Measurements from ENCODE around the gene MIEF1. TPM values are rescaled to one million over a fixed set of nuclear protein-coding genes. Genes with fewer than 3 reads are reported as not detected.

Gene MIEF1
- total RNA-seq, 2 donors from 2014 or later, result 14.4 to 22.1 TPM

DNA sequence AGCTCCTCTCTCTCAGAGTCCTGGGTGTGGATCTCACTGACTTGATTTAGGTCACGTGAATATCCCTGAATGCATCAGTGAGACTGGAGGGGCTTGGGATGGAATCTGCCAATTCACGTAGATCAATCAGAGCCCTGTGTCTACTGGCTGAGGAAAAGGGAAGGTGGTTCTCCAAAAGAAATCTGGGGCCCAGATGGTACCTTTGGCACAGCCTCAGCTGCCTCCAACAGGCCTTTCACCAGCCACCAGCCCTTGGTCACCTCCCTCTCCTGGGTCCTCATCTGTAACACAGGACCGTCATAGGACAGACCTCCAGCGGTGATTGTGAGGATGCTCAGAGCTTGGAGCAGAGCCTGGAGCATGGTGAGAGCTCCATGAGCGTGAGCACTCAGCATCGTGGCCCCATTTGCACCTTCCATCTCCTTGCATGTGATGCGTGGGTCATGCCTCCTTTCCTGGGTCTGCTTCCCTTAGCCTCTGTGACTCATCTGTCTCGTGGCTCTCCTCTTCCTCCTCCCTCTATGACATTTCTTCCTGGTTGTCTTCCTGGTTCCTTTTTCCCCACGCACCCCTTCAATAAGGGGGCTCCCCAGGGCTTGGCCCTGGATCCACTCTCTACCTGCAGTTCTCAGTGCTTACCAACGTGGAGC is 7.5 kb upstream of the MIEF1 start:
- TF ChIP-seq, protein P1, sequence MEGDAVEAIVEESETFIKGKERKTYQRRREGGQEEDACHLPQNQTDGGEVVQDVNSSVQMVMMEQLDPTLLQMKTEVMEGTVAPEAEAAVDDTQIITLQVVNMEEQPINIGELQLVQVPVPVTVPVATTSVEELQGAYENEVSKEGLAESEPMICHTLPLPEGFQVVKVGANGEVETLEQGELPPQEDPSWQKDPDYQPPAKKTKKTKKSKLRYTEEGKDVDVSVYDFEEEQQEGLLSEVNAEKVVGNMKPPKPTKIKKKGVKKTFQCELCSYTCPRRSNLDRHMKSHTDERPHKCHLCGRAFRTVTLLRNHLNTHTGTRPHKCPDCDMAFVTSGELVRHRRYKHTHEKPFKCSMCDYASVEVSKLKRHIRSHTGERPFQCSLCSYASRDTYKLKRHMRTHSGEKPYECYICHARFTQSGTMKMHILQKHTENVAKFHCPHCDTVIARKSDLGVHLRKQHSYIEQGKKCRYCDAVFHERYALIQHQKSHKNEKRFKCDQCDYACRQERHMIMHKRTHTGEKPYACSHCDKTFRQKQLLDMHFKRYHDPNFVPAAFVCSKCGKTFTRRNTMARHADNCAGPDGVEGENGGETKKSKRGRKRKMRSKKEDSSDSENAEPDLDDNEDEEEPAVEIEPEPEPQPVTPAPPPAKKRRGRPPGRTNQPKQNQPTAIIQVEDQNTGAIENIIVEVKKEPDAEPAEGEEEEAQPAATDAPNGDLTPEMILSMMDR (IDR thresholded peaks at IDR 0.05), result no peak
- Histone ChIP-seq H3K27me3 (no peaks in the 10 kb centered on the region), H3K36me3 (no peaks in the 10 kb centered on the region), H3K9me3 (no peaks in the 10 kb centered on the region), H3K27ac (no peak overlapping the region), H3K4me1 (peaks cover 0 to 38% of the 10 kb centered on the region in 2 donors), H3K4me3 (no peak overlapping the region)
- no peak for DNase-seq (ENCODE audit: low spot score)

DNA sequence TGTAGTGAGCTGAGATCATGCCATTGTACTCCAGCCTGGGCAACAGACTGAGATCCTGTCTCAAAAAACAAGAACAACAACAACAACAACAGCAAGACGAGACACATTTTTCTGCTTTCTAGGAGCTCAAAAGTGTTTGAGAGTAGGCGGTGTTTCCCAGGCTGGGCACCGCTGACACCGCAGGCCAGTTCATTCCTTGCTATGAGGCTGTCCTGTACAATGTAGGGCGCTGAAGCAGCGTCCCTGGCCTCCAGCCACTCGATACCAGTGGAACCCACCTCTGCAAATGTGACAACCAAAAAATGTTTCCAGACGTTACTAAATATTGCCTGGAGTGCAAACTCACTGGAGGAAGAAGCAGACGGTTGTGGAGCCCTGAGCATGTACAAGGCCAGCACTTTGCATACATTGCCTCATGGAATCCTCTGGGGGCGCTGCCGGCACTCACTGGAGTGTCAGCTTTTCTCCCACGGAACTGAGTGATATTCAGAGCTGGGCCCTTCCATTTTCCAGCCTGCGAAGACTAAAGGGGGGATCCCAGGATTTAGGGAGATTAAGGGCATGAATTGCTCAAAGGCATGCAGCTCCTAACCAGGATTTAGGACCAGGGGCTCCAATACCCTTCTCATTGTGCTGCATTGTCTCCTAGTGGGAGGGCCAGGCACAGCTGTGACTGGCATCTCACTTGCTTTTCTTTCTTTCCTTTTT is 5.8 kb upstream of the MIEF1 start:
- H3K4me1 ChIP-seq, result peaks cover 0 to 35% of the 10 kb centered on the region in 2 donors

GRCh38 chr22:39497429-39497828 is 4.7 kb upstream of the MIEF1 start:
- Histone ChIP-seq H3K4me3 (no peak overlapping the region), H3K4me1 (peaks cover 0 to 42% of the 10 kb centered on the region in 2 donors), H3K27me3 (no peaks in the 10 kb centered on the region), H3K27ac (no peak overlapping the region), H3K9me3 (no peaks in the 10 kb centered on the region), H3K36me3 (no peaks in the 10 kb centered on the region)
- no peak for DNase-seq (ENCODE audit: low spot score)
- TF ChIP-seq, protein P1 (IDR thresholded peaks at IDR 0.05), result no peak

More for the DNA sequence above, 5.8 kb upstream of the MIEF1 start:
- TF ChIP-seq, protein P1 (IDR thresholded peaks at IDR 0.05), result peak; percentile 73 to 84
- no peaks in the 10 kb centered on the region for H3K9me3 ChIP-seq
- peak; percentile 83 for DNase-seq (ENCODE audit: low spot score)
- no peak overlapping the region for H3K4me3 ChIP-seq
- no peaks in the 10 kb centered on the region for H3K27me3 ChIP-seq
- no peak overlapping the region for H3K27ac ChIP-seq
- no peaks in the 10 kb centered on the region for H3K36me3 ChIP-seq

GRCh38 chr22:39498368-39498767 is 3.7 kb upstream of the MIEF1 start:
- H3K9me3 ChIP-seq, result no peaks in the 10 kb centered on the region
- TF ChIP-seq, protein P1 (IDR thresholded peaks at IDR 0.05), result no peak
- no peaks in the 10 kb centered on the region for H3K36me3 ChIP-seq
- H3K27ac ChIP-seq, result peak overlapping the region in 1 of 2 donors; percentile 15
- H3K4me1 ChIP-seq, result peaks cover 0 to 48% of the 10 kb centered on the region in 2 donors
- no peaks in the 10 kb centered on the region for H3K27me3 ChIP-seq
- no peak overlapping the region for H3K4me3 ChIP-seq
- no peak for DNase-seq (ENCODE audit: low spot score)

DNA sequence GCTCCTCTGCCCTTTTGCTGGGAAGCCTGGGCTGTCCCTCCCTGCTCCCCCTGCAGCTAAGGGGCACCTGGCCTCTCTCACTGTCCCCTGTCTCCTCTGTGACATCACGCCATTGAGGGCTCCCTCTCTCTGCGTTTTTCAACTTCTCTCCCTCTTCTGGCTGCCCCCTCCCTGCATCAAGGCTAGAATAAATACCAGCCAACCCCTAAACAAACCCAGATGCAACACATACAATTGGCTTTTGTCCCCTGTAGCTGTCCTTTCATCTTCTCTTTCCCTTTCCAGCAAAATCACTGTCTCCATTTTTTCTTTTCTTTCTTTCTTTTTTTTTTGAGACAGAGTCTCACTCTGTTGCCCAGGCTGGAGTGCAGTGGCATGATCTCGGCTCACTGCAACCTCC is 3.3 kb upstream of the MIEF1 start:
- H3K27me3 ChIP-seq, result no peaks in the 10 kb centered on the region
- H3K4me3 ChIP-seq, result no peak overlapping the region
- no peak overlapping the region for H3K27ac ChIP-seq
- no peaks in the 10 kb centered on the region for H3K9me3 ChIP-seq
- peaks cover 0 to 52% of the 10 kb centered on the region in 2 donors for H3K4me1 ChIP-seq
- H3K36me3 ChIP-seq, result no peaks in the 10 kb centered on the region
- TF ChIP-seq, protein P1 (IDR thresholded peaks at IDR 0.05), result no peak
- no peak for DNase-seq (ENCODE audit: low spot score)
